Renal pelvis (tissue), 4 donors: ENCODE measurements around the gene CNOT6. TPM values are rescaled to one million over a fixed set of nuclear protein-coding genes. Genes with fewer than 3 reads are reported as not detected.
A peak's percentile ranks its signal among the peaks of the same experiment; 100 is the strongest.

Experiments
- DNase-seq: peaks from one replicate; pipeline ENCODE4 v3.0.0-alpha.2; 2013
- polyA plus RNA-seq, 3 donors: library from polyadenylated mRNA; unstranded; fragments of 120-200 nt; gene quantifications; one replicate each; pipeline ENCODE4 v1.2.1, GENCODE V29; 2013; ENCODE audit not compliant: insufficient read length in 3 of 3

Gene CNOT6
- polyA plus RNA-seq, 3 donors: 54.0 to 69.2 (median 57.5) TPM

DNA sequence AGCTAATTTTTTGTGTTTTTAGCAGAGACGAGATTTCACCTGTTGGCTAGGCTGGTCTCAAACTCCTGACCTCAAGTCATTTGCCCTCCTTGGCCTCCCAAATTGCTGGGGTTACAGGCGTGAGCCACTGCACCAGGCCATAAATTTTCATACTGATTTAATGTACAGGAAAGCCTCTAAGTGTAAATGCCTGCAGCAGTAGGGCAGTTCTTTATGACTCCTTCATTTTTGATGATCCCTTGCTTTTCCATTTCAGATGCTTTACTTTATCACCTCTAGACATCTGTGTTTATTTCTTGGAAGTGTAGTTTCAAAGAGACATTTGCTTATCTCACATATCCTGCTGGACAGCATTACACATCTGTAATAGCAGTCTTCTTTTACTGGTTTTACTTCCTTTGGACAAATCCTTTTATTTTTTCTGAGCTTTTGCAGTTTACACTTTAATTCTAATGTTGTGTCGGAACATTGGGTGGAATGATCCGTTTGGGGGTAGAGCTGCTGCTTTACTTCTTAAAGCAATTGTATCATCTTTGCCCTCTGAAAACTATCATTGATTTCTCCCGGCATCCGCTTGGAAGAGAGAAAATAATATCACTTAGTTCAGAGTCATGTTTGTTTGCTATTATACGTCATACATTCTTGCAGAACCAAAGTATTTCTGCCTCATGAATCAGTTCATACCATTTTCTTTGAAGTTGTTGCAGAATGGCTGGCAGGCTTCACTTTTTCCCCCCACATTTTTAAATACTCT lies 61.2 kb downstream of the CNOT6 start:
- DNase-seq: no peak

DNA sequence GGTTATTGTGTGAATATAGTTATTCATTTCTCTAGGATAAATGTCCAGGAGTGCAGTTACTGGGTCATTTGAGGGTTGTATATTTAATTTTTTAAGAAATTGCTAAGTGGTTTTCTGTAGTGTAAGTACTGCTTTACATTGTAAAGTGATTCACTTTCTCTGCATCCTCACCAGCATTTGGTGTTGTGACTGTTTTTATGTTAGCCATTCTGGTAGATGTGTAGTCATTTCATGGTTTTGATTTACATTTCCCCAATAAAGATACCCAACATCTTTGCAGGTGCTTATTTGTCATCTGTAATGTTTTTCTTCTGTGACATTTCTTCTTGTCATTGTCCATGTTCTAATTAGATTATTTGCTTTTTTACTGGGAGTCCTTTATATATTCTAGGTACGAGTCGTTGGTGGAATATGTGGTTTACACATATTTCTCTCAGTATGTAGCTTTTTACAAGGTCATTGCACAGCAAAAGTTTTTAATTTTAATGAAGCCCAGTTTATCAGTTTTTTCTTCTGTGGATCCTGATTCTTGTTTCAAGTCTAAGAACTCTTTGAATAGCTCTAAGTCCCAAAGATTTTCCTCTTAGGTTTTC lies 63.1 kb downstream of the CNOT6 start:
- DNase-seq: no peak

DNA sequence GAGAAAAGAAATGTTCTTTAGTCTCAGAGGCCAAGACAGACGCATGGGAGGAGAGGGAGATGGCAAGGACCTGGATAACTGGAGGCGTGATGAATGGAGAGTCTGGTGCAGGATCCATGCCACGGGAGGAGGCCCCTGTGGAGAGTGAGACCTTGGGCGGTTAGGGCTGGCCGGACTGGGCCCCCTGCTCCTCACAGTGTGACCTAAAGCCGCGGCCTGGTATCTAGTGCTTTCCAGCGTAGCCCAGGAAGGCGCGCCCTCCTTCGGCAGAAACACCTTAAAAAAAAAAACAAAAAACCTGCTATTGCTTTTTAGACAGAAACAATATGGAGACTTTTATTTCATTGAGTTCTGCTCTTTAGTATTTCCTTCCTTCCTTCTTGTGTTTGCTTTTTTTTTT lies 64.1 kb downstream of the CNOT6 start:
- no peak for DNase-seq

DNA sequence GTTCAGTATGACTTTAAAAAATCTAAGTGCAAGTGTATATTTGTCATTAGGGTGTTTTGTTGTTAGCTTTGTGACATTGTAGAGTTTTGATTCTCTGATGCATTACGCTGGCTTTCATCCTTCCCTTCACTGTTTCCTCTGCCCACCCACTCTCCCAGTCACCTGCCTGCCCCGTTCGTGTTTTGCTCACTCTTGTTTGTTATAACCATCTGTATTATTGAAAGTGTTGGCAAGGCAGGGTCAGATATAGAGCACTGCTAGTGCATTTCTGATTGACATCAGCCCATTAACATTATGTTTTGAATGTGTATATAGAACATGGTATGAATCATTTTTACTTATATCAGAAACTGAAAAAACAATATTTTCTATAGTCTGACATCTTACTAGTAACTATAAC lies 69.8 kb downstream of the CNOT6 start:
- no peak for DNase-seq

DNA sequence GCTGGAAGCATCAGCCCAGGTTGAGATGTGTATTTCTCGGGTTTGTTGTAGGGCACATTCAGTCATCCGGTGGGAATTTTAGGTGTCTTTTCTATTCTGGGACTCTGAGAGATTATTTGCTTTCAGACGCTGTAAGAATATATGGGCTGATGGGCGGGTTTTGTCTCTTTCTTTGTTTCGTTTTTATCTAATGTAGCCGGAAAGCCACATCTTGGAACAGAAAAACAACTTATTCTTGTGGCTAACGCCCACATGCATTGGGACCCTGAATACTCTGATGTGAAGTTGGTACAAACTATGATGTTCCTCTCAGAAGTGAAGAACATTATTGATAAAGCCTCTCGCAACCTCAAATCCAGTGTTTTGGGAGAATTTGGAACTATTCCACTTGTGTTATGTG lies 74.7 kb downstream of the CNOT6 start:
- no peak for DNase-seq

DNA sequence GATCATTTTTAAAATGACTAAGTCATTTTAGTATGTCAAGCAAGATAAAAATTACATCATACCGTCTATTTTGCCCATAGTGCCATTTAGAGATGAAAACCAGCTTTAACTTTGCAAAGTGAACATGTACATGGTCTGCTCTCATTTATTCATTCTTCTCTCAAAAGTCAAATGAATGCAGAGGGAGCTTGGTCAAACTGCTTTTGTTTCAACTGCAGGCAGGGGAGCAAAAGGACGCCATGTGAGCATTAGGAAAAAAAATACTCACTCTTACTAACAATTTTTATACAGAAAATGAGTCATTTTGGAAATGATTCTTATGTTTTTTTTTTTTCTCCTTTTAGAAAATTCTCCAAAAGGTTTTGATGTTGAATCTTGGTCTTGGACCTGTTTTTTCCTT lies 81.4 kb downstream of the CNOT6 start:
- DNase-seq: no peak

DNA sequence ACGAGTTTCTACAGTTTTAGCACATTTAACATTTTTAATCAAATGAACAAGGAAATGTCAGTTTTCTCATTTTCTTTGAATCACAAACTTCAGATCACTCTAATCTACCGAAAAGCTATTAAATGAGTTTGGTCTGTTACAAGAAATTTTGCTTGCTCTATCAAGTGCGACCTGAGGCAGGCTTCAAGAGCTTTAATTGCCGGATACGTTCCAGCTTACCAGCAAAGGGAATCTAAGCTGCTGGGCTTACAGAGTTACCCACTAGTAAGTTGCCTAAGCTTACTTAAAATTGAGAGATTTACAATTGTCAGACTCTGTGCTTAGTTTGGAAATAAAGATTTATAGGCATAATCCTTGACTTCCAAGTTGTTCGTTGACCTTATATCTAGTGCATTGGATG lies 86.5 kb downstream of the CNOT6 start:
- DNase-seq: peak; percentile 48

DNA sequence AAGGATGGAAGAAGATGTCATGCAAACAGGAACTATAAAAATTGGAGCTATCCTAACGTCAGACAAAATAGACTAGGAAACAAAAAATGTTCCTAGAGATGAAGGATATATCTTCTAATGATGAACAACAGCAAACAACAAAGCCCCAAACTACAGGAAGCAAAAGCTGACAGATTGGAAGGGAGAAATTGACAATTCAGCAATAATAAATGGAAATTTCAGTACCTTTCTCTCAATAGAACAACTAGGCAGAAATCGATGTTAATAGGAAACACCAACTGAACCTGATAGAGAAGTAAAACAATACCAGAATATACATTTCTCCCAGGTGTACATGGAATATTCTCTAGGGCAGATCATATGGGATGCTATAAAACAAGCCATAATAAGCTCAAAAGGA lies 89.6 kb downstream of the CNOT6 start:
- DNase-seq: no peak

DNA sequence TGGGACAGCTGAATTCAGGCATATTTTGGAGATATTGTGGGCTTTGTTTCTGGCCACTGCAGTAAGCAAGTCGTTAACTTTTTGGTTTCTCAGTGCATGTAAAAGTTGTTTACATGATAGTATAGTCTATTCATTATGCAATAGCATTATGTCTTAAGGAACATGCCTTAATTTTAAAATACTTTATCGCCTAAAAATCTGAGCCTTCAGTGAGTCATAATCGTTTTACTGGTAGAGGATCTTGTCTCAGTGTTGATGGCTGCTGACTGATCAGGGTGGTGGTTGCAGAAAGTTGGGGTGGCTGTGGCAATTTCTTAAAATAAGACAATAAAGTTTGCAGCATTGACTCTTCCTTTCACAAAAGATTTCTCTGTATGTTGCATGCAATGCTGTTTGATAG lies 92.0 kb downstream of the CNOT6 start:
- DNase-seq: no peak

DNA sequence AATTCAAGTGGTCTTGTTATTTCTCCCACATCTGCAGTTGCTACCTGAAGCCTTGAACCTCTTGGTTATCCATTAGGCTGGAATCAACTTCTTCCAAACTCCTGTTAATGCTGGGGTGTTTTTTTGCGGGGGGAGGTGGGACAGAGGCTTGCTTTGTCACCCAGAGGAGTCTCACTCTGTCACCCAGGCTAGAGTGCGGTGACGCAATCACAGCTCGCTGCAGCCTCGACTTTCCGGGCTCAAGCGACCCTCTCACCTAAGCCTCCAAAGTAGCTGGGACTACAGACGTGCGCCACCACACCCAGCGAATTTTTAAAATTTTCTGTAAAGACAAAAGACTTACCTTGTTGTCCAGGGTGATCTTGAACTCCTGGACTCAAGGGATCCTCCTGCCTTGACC lies 92.7 kb downstream of the CNOT6 start:
- DNase-seq: no peak

DNA sequence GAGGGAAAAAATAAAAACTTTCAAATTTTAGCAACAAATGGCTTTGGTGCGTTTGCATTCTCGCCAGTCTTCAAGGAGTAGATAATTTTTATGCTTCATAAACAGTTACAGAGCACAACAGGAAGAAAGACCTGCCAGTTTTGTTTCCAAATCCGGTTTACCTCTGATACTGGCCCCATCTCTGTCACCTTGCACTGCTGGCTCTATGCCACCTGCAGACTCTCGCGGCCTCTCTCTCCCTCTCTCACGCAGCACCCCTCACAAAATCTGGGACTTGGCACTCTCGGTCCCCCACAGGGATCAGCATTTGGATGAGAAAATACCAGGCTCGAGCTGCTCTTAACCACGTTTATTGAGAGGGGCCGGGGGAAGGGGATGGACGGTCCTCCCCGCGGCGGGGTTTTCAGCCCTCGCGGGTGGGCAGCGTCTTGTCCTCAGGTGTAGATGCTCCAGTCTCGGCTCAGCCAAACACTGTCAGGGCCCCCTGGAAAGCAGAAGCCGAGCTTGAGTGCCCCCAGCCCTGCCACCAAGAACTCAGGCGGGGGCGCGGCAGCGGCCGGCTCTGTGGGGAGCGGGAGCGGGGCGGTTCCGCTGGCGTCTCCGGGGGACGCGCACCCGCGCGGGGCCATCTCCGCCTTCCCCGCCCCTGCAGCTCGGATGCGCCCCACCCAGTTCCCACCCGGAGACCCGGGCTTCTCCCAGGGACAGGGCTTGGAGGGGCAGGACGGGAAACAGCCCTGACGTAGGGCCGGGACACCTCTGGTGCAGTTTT lies 95.8 kb downstream of the CNOT6 start:
- DNase-seq: no peak

DNA sequence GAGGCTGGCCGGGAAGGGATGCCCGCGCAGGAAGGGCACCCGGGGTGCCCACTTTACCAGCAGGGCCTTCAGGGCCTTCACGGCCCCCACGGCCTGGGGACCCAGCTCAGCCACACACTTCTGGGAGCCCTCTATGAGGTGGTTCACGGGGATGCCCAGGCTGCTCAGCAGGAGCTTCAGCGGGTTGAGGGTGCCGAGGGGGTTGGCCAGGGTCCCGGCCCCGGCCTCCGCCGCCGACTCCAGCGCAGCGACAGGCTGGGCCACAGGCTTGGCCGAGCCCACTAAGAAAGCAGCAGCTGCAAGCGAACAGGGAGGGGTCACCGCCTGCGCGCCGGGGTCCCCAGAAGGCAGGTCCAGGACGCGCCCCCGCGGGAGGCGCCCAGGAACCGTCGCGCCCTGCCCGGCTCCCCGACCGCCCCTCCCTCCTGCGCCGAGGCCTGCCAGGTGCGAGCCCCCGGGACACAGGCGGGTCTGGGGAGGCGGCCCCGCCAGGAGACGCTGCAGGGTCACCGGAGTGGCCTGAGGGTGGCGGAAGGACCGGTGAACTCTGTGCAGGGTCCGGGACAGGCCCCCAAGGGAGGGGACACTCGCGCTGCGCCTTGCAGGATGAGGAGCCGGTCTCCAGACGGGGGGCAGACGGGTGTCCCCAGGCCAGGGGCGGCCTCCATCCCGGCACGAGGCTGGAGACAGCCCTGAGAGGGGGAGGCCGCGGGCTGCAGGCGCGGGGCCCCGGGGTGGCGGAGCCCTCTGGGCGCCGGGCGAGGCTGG lies 96.5 kb downstream of the CNOT6 start:
- DNase-seq: no peak

DNA sequence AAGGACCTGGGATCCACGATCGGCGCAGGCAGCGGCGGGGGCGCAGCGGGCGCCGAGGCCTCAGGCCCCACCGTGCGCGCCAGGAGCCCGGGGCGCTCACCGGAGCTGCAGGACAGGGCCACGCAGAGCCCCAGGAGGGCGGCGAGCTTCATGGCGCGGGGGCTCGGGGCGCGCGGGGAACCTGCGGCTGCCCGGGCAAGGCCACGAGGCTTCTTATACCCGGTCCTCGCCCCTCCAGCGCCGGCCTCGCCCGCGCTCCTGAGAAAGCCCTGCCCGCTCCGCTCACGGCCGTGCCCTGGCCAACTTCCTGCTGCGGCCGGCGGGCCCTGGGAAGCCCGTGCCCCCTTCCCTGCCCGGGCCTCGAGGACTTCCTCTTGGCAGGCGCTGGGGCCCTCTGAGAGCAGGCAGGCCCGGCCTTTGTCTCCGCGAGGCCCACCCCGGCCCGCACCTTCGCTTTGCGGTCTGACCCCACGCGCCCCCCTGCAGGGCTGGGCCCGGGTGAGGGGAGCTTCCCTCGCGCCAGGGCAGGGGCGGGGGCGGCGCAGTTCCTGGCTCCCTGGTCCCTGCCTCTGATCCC lies 97.2 kb downstream of the CNOT6 start, which contains the start of gene SCGB3A1:
TSS of gene SCGB3A1 (minus strand) at position 189 of the 577 bp plus-strand sequence. CDS start at position 152, 37 bp downstream.
- no peak for DNase-seq

DNA sequence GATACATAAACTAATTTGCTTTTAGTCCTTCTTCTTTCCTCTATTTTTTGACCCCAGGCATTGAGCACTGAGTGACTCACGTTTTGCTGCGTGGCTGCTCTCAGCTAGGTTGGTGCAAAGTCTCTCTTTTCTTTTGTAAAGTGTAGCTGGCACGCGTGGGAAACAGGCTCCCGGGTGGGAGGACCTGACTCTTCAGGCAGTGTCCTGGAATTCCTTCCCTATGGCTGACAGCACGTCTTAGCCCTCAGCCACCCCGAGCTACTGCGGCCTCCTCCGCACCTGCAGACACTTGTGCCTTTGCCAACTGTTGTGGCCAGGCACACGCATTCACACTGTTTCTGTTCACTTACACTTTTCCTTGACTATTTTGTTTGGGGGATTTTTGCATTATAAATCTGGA lies 98.0 kb downstream of the CNOT6 start:
- no peak for DNase-seq

DNA sequence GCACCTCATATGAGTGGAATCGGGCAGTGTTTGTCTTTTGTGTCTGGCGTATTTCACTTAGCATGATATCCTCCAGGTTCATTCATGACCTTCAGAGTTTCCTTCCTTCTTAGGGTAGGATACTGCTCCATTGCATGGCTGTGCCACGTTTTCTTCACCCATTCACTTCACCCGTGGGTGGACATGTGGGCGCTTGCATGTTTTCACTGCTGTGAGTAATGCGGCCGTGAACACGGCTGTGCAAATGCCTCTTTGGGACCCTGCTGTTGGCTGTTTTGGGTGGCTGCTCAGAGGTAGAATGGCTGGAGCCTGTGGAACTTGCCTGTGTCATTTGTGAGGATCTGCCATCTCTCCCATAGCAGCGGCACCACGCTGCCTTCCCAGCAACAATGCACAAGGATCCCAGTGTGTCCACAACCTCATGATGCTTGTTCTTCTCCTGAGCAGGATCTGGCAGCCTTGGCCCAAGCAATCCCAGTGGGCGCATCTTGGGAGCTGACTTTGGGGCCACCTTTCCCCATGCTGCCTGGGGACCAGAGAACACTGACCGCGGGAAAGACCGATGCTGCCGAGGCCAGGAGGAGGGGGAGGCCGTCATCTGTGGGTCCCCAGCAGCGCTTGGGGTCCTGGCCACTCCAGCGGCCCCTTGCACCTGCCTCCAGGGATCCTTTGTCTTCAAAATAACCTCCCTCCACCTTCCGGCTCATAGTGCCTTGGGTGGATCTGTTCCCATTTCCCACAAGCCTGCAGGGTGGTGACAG lies 99.4 kb downstream of the CNOT6 start:
- DNase-seq: no peak

DNA sequence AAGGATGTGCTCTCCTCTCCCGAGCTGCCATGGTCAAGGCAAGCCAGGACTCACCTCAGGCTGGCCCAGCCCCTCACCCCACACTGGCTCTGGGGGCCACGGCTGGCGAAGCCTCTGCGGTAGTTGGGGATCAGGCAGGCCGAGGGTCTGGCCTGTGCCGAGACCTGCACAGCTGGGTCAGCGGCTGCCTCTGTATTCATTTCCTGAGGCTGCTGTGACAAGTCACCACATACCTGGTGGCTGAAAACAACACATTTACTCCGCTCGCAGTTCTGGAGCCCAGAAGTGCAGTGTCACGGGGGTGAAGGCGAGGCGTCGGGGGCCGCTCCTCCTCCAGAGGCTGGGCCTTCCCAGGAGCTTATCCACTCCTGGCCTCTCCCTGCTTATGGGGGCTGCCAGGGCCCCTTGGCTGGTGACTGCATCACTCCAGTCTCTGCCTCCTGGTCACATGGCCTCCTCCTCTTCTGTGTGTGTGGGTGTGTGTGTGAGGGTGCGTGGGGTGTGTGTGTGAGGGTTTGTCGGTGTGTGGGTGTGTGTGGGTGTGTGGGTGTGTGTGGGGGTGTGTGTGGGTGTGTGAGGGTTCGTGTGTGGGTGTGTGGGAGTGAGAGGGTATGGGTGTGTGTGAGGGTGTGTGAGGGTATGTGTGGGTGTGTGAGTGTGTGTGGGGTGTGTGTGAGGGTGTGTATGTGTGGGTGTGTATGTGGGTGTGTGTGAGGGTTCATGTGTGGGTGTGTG lies 100.3 kb downstream of the CNOT6 start:
- DNase-seq: no peak

DNA sequence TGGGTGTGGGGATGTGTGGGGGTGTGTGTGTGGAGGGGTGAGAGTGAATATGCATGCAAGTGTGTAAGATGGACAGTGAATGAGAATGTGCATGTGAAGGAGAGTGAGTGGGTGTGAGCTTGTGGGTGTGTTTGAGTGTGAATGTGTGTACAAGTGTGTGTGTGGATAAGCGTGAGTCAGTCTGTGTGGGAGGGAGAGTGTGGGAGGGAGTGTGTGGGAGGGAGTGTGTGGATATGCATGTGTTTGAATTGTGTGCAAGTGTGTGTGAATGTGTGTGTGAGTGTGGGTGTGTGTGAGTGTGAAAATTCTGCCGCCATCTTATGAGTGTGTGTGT lies 100.8 kb downstream of the CNOT6 start:
- no peak for DNase-seq

DNA sequence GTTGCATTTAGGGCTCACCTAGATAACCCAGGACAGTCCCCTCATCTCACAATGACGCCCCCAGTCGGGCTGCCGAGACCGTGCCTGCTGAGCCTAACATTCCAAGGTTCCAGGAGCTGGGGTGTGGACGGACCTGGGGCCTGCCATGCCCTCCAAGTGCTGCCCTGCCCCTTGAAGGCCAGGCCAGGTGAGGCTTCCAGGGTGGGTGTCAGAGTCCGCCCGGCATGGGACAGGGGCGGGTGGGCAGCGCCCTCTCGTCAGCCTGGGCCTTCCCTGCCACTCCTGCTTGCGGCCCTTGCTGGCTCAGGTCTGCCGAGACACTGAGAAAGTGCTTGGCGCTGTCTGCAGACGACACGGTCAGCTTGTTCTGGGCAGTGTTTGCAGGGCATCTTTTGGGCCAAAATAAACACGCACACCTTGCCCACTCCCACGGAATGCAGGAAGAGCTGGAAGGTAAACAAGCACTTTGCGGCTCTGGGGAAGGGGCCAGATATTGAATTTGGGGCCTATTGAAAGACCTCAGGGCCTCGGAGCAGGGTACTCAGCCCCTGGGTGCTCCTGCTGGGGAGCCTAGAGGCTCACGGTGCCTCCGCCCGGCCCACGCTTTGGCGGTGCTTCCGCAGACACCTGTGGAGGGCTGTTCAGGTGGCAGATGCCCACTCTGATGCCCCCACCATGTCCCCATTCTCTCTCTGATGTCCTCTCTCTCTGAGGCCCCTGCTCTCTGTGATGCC lies 101.4 kb downstream of the CNOT6 start:
- DNase-seq: no peak

DNA sequence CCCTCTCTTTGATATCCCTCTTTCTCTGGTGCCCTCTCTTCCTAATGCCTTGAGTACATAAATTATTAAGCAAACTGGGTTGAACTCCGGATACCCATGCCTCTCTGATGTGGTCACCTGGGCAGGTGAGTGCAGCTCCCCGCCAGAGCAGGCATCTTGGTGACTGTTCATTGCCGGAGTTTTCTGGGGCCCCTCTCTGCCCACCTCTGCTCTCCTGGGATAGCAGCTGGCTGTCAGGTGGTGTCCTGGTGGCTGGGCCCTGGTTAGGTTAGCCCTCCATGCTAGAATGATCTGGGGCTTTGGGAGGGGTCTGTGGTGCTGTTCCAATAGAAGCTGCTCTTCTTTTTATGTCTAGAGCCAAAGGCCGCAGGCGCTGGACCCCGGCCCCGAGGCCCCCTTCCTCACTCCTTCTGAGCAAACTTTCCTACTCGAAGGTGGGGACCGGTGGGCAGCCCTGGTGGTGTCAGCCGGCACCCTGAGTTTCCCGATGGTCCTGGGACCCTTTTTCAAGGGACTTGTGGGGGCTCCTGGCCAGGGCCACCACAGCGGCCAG lies 102.0 kb downstream of the CNOT6 start:
- DNase-seq: no peak
